Sigmoid colon (tissue), 4 donors: ENCODE results near the gene CATSPERB.

Experiments
- EP300 ChIP-seq, 4 donors: sonication (generic); formaldehyde crosslinking; IDR thresholded peaks; one replicate each; pipeline ENCODE4 v1.6.1; 2017; ENCODE audit warnings: antibody characterized with exemption in 4 of 4
- POLR2A ChIP-seq, 2 donors: fragments of 450-650 bp; IDR thresholded peaks; one replicate each; pipeline ENCODE4 v1.6.1; 2016; ENCODE audit warnings: antibody characterized with exemption in 2 of 2, mild to moderate bottlenecking in 2 of 2, moderate library complexity in 2 of 2
- POLR2AphosphoS5 ChIP-seq, 4 donors: sonication (generic); formaldehyde crosslinking; IDR thresholded peaks; one replicate each; pipeline ENCODE4 v1.6.1; 2017; ENCODE audit warnings: antibody characterized with exemption in 4 of 4
- TF ChIP-seq, protein P1 (sequence below), 4 experiments: fragments of 450-650 bp in 3 of 4; fragments of 200-600 bp in 1 of 4; IDR thresholded peaks; one replicate each; pipeline ENCODE4 v1.5.1; 2016 to 2019; ENCODE audit warnings: antibody characterized with exemption in 4 of 4, mild to moderate bottlenecking in 3 of 4, moderate library complexity in 2 of 4

DNA sequence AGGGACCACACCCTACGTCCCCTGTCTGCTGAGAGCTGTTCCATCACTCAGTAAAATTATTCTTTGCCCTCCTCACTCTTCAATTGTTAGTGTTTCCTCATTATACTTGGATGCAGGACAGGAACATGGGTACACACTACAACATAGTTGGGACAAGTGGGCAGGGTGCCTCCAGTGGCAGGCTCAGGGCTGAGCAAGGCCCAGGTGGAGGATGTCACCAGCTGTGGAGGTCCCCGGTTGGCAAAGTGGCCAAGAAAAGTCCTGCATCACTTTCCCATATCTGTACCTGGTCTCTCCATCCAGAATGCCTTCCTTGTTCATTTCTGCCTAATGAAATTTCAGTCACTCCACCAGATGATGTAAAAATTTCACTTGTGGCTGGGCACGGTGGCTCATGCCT, 149.1 kb downstream of the CATSPERB start:
- TF ChIP-seq, protein P1, sequence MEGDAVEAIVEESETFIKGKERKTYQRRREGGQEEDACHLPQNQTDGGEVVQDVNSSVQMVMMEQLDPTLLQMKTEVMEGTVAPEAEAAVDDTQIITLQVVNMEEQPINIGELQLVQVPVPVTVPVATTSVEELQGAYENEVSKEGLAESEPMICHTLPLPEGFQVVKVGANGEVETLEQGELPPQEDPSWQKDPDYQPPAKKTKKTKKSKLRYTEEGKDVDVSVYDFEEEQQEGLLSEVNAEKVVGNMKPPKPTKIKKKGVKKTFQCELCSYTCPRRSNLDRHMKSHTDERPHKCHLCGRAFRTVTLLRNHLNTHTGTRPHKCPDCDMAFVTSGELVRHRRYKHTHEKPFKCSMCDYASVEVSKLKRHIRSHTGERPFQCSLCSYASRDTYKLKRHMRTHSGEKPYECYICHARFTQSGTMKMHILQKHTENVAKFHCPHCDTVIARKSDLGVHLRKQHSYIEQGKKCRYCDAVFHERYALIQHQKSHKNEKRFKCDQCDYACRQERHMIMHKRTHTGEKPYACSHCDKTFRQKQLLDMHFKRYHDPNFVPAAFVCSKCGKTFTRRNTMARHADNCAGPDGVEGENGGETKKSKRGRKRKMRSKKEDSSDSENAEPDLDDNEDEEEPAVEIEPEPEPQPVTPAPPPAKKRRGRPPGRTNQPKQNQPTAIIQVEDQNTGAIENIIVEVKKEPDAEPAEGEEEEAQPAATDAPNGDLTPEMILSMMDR (IDR thresholded peaks at IDR 0.05), result no peak
- TF ChIP-seq POLR2A (IDR thresholded peaks at IDR 0.05), result no peak
- no peak for TF ChIP-seq POLR2AphosphoS5 (IDR thresholded peaks at IDR 0.05)
- no peak for TF ChIP-seq EP300 (IDR thresholded peaks at IDR 0.05)
